ENCODE results near the gene NCAPH2.

DNA sequence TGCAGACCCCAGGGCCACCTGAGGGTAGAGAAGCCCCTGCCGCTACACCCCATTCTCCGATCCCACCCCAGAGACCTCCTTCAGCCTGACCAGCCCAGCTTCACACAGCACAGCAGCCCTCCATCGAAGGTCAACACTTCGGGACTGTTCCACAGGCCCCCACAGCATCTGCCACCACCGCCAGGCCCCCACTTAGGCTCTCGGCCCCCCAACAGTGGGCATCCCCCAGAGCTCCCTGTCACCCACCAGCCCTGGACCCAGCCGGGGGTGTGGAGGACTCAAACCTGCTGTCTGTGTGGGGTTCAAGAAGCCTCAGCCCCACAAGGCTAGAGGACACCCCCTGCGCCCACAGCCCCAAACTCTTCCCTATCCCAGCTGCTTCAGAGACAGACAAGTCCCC is 39.4 kb upstream of the NCAPH2 start:
- TF ChIP-seq EZH2phosphoT487 (IDR thresholded peaks at IDR 0.05; ENCODE audit: insufficient read depth, low read depth) (no peak), EZH2 (IDR thresholded peaks at IDR 0.05; ENCODE audit: insufficient read depth, poor library complexity, severe bottlenecking) (no peak)

All from GM23248 (cell line).